Activated CD8-positive, alpha-beta T cell treated with anti-CD3 and anti-CD28 coated beads for 36 hours (primary cell): ENCODE data around the gene IFITM5. TPM values are rescaled to one million over a fixed set of nuclear protein-coding genes. Genes with fewer than 3 reads are reported as not detected.
A peak's percentile ranks its signal among the peaks of the same experiment; 100 is the strongest.
"Not testable (repeated sequence)": the region's sequence is repeated elsewhere in the genome, so short reads cannot be mapped to it uniquely, and the experiment has no call there.

Experiments
- ATAC-seq: fragments of 200-7000 bp; cut with Tn5 transposase; one replicate; pipeline ENCODE4 v1.10.0; 2021; ENCODE audit warnings: mild to moderate bottlenecking, moderate library complexity
- CTCF ChIA-PET: fragments of 350-600 bp; sonication (Branson Sonifier 250); formaldehyde crosslinking; loops from one replicate; lab custom pipeline; 2021; ENCODE audit warnings: antibody characterized with exemption; lab: Charles Lee
- POLR2A ChIA-PET: fragments of 350-600 bp; sonication (Branson Sonifier 250); formaldehyde crosslinking; loops from one replicate; lab custom pipeline; 2021; ENCODE audit warnings: antibody characterized with exemption; lab: Charles Lee
- DNase-seq: peaks from one replicate; pipeline ENCODE4 v3.0.0-alpha.2; 2020
- H3K27ac Mint-ChIP-seq: one replicate; pipeline ENCODE4 v1.8.0; 2021; ENCODE audit warnings: mild to moderate bottlenecking, mixed read lengths
- H3K27me3 Mint-ChIP-seq: one replicate; pipeline ENCODE4 v1.8.0; 2021; ENCODE audit warnings: mixed read lengths
- H3K36me3 Mint-ChIP-seq: one replicate; pipeline ENCODE4 v1.8.0; 2021; ENCODE audit warnings: low read depth, mixed read lengths
- H3K4me1 Mint-ChIP-seq: one replicate; pipeline ENCODE4 v1.8.0; 2021; ENCODE audit warnings: low read depth, mixed read lengths
- H3K4me3 Mint-ChIP-seq: one replicate; pipeline ENCODE4 v1.8.0; 2021; ENCODE audit warnings: mild to moderate bottlenecking, moderate library complexity, mixed read lengths
- H3K9me3 Mint-ChIP-seq: one replicate; pipeline ENCODE4 v1.8.0; 2021; ENCODE audit warnings: mixed read lengths
- intact Hi-C: fragments of 100-400 bp; cut with micrococcal nuclease; formaldehyde crosslinking; loops from one replicate; pipeline ENCODE4 v1.10.0; 2022
- total RNA-seq, 2 experiments: library from RNA; stranded (reverse); gene quantifications; one replicate each; pipeline ENCODE4 v1.2.3, GENCODE V29; 2021
- TF ChIP-seq, protein P1 (sequence below): fragments of 200-600 bp; IDR thresholded peaks from one replicate; pipeline ENCODE4 v1.8.0; 2022; ENCODE audit warnings: antibody characterized with exemption, mild to moderate bottlenecking

The IFITM5 gene
- total RNA-seq, 2 experiments from 2014 or later = not detected

DNA sequence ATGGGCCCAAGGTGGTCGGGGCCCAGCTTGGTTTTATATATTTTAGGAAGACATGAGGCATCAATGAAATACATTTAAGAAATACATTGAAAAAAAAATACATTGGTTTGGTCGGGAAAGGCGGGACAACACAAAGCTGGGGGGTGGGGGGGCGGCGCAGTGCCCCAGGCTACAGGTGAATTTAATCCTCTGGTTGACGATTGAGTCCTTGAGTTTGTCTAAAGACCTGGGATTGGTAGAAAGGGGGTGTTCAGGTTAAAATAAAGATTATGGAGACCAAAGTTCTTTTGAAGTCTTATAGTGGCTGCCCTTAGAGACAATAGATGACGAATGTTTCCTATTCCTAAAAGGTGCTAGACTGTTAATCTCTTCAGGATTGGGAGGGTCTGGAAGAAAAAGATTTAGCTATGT is 17.6 kb upstream of the IFITM5 start:
- peaks cover 46% of the 10 kb centered on the region for H3K36me3 Mint-ChIP-seq
- TF ChIP-seq, protein P1, sequence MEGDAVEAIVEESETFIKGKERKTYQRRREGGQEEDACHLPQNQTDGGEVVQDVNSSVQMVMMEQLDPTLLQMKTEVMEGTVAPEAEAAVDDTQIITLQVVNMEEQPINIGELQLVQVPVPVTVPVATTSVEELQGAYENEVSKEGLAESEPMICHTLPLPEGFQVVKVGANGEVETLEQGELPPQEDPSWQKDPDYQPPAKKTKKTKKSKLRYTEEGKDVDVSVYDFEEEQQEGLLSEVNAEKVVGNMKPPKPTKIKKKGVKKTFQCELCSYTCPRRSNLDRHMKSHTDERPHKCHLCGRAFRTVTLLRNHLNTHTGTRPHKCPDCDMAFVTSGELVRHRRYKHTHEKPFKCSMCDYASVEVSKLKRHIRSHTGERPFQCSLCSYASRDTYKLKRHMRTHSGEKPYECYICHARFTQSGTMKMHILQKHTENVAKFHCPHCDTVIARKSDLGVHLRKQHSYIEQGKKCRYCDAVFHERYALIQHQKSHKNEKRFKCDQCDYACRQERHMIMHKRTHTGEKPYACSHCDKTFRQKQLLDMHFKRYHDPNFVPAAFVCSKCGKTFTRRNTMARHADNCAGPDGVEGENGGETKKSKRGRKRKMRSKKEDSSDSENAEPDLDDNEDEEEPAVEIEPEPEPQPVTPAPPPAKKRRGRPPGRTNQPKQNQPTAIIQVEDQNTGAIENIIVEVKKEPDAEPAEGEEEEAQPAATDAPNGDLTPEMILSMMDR = no peak
- peak overlapping the region; percentile 83 for H3K4me3 Mint-ChIP-seq
- ATAC-seq (no peak), DNase-seq (peak; percentile 39)
- H3K27me3 Mint-ChIP-seq = no peaks in the 10 kb centered on the region
- CTCF ChIA-PET = interaction anchor here (0.8 to 3.2 kb wide), 19 partner anchors 9 to 202 kb away, joined by 3 to 26 read pairs (median 3); partner anchors contain the start of gene IFITM2
- peak overlapping the region; percentile 90 for H3K27ac Mint-ChIP-seq
- H3K9me3 Mint-ChIP-seq = no peaks in the 10 kb centered on the region
- POLR2A ChIA-PET = interaction anchor here (0.6 to 4.5 kb wide), 20 partner anchors 8 to 259 kb away, joined by 3 to 47 read pairs (median 6); partner anchors contain the start of genes BET1L, IFITM2, NLRP6 and PGGHG
- H3K4me1 Mint-ChIP-seq = peaks cover 33% of the 10 kb centered on the region
- intact Hi-C loops = loop anchor here (10.0 kb wide), 1 partner anchor 52 kb away; no protein-coding TSS in a partner anchor

DNA sequence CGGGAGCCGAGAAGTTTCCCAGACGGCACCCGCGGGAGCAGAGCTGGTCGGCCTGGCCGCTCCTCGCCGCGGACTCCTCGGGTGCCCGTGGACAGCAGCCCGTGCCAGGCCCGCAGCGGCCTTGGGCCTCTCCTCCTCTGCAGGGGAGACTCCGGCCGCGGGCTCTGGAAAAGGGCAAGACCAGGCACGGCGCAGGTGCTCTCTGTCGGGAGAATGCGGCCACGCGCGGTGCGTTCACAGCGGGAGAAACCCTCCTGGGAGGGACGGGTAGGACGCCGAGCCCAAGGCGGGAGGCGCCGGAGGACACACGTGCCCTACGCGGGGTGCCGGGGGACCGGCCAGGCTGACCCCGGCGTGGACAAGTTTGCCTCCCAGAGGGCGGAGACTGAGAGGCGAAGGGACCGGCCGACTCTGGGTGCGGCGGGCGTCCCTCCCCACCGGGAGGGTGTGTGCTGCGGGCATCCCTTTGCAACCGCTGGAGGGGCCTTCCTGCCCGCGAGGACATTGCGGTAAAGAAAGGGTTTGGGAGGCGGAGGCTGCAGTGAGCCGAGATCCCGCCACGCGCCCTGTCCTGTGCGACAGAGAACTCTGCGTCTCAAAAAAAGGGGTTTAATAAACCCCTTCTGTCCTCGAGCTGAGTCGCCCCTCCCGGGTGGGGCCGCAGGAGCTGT is 16.8 kb upstream of the IFITM5 start:
- no peak for ATAC-seq
- intact Hi-C loops = loop anchor here (10.0 kb wide), 1 partner anchor 51 kb away; no protein-coding TSS in a partner anchor
- no peaks in the 10 kb centered on the region for H3K27me3 Mint-ChIP-seq
- peaks cover 46% of the 10 kb centered on the region for H3K36me3 Mint-ChIP-seq
- peaks cover 36% of the 10 kb centered on the region for H3K4me1 Mint-ChIP-seq
- H3K4me3 Mint-ChIP-seq = peak overlapping the region; percentile 83
- DNase-seq = peak; percentile 54
- POLR2A ChIA-PET = interaction anchor here (0.8 to 4.5 kb wide), 18 partner anchors 10 to 109 kb away, joined by 3 to 47 read pairs (median 6); partner anchors contain the start of genes BET1L, IFITM2, NLRP6 and PGGHG
- TF ChIP-seq, protein P1 = no peak
- no peaks in the 10 kb centered on the region for H3K9me3 Mint-ChIP-seq
- CTCF ChIA-PET = interaction anchor here (1.0 to 3.2 kb wide), 11 partner anchors 9 to 79 kb away, joined by 3 to 26 read pairs (median 4); no protein-coding TSS in a partner anchor
- peak overlapping the region; percentile 90 for H3K27ac Mint-ChIP-seq

DNA sequence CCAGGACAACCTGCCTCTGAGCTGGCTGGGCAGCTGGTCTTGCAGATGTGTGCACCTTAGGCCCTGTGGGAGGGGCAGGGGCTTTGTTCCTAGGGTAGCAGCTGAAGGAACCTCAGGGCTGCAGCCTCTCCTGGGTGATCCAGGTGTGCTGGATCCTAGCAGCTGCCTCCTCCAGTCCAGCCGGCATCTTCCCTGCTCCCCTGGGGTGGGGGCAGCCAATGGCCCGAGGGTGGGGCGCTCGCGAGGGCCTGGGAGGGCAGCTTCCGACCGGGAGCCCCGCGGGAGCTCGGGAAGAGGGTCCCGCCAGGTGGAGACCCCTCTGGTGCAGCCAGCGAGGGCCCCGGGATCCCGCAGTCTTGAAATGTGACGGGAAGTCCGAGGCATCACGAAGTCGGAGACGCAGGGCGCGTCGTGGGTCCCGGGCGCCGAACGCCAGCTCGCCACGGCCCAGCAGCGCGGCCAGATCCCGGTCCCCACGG is 16.2 kb upstream of the IFITM5 start:
- peaks cover 34% of the 10 kb centered on the region for H3K4me1 Mint-ChIP-seq
- H3K36me3 Mint-ChIP-seq = peaks cover 44% of the 10 kb centered on the region
- CTCF ChIA-PET = interaction anchor here (2.1 to 3.2 kb wide), 4 partner anchors 10 to 64 kb away, joined by 4 to 26 read pairs (median 15); no protein-coding TSS in a partner anchor
- peak overlapping the region; percentile 83 for H3K4me3 Mint-ChIP-seq
- intact Hi-C loops = loop anchor here (10.0 kb wide), 1 partner anchor 51 kb away; no protein-coding TSS in a partner anchor
- TF ChIP-seq, protein P1 = no peak
- H3K27me3 Mint-ChIP-seq = no peaks in the 10 kb centered on the region
- ATAC-seq = no peak
- POLR2A ChIA-PET = interaction anchor here (0.8 to 4.5 kb wide), 16 partner anchors 10 to 70 kb away, joined by 3 to 47 read pairs (median 8); partner anchors contain the start of genes IFITM2, NLRP6 and PGGHG
- no peaks in the 10 kb centered on the region for H3K9me3 Mint-ChIP-seq
- DNase-seq = peak; percentile 11
- H3K27ac Mint-ChIP-seq = peak overlapping the region; percentile 91

DNA sequence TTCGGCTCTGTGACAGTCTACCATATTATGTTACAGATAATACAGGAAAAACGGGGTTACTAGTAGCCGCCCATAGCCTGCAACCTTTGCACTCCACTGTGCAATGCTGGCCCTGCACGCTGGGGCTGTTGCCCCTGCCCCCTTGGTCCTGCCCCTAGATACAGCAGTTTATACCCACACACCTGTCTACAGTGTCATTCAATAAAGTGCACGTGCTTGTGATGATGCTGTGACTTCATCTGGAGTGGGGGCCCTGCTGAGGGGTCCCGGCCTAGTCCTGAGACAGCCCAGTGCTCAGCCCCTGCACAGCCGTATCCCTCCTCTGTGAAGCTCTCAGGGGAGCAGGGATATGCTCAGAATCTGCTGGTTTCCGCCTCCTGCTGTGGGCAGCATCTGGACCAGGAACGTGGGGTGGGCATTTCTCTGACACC is 15.7 kb upstream of the IFITM5 start:
- TF ChIP-seq, protein P1 = no peak
- Mint-ChIP-seq H3K27me3 (no peaks in the 10 kb centered on the region), H3K36me3 (peaks cover 40% of the 10 kb centered on the region), H3K4me3 (peak overlapping the region; percentile 83), H3K4me1 (peaks cover 30% of the 10 kb centered on the region), H3K9me3 (no peaks in the 10 kb centered on the region), H3K27ac (peak overlapping the region; percentile 91)
- DNase-seq = peak; percentile 48
- POLR2A ChIA-PET = interaction anchor here (0.8 to 4.5 kb wide), 14 partner anchors 9 to 70 kb away, joined by 3 to 47 read pairs (median 10); partner anchors contain the start of genes IFITM2, NLRP6 and PGGHG
- ATAC-seq = no peak
- intact Hi-C loops = loop anchor here (10.0 kb wide), 1 partner anchor 50 kb away; no protein-coding TSS in a partner anchor
- CTCF ChIA-PET = interaction anchor here (2.1 to 3.2 kb wide), 4 partner anchors 9 to 64 kb away, joined by 4 to 26 read pairs (median 15); no protein-coding TSS in a partner anchor

DNA sequence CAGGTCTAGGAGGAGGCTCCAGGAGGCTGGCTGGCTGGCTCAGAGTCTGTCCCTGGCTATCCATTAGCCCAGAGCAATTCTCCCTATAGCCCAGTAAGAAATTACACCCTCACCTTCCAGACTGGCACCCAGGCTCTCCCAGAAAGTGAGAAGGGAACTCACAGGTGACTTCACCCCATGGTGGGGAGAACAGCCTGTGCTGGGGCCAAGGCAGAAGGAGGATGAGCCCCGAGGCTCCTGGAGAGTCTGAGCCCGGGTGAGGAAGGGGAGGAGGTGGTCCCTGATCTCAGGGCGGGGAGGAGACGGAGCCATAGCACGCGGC is 15.2 kb upstream of the IFITM5 start:
- peaks cover 31% of the 10 kb centered on the region for H3K4me1 Mint-ChIP-seq
- not testable (repeated sequence) for ATAC-seq
- intact Hi-C loops = loop anchor here (10.0 kb wide), 1 partner anchor 50 kb away; no protein-coding TSS in a partner anchor

More for the DNA sequence above, 15.2 kb upstream of the IFITM5 start:
- ChIA-PET CTCF (interaction anchor here (2.5 kb wide), 1 partner anchor 9 kb away, joined by 12 read pairs; no protein-coding TSS in a partner anchor), POLR2A (interaction anchor here (1.0 to 4.5 kb wide), 9 partner anchors 9 to 69 kb away, joined by 3 to 47 read pairs (median 31); partner anchors contain the start of genes IFITM2 and PGGHG)
- not testable (repeated sequence) for DNase-seq, H3K27me3 Mint-ChIP-seq, H3K9me3 Mint-ChIP-seq
- peak overlapping the region; percentile 83 for H3K4me3 Mint-ChIP-seq
- H3K27ac Mint-ChIP-seq = peak overlapping the region; percentile 91
- peaks cover 38% of the 10 kb centered on the region for H3K36me3 Mint-ChIP-seq
